OCI-LY1 (cell line): ENCODE data around the gene IL10RB.

Experiments used
- CTCF ChIP-seq: fragments of 200-600 bp; sonication (generic), shearing (Covaris generic); IDR thresholded peaks from 2 replicates; pipeline ENCODE4 v1.5.1; 2017; ENCODE audit warnings: mild to moderate bottlenecking, antibody characterized with exemption, low read length, moderate library complexity, mixed read lengths
- EZH2 ChIP-seq: fragments of 200-600 bp; sonication (generic), shearing (Covaris generic); IDR thresholded peaks from 2 replicates; pipeline ENCODE4 v1.8.0; 2017; ENCODE audit warnings: borderline replicate concordance, mixed run types, mild to moderate bottlenecking, antibody characterized with exemption, low read length, moderate library complexity, mixed read lengths

- TF ChIP-seq EZH2 = no peak
- TF ChIP-seq CTCF = no peak
Measured at GRCh38 chr21:33266050-33266788, at the start of gene IL10RB.
